Ovary (tissue), 9 donors: ENCODE measurements around the gene TMEM80. TPM values are rescaled to one million over a fixed set of nuclear protein-coding genes. Genes with fewer than 3 reads are reported as not detected.

Source experiments
- DNase-seq, 5 donors: peaks; one replicate each; pipeline ENCODE4 v3.0.0-alpha.2; 2019 to 2020
- H3K27ac ChIP-seq, 2 donors: fragments of 200-600 bp; one replicate each; pipeline versions ENCODE4 v1.5.1 to v1.8.0; 2019 to 2022
- H3K27me3 ChIP-seq: fragments of 200-600 bp; one replicate; pipeline ENCODE4 v1.8.0; 2022
- H3K36me3 ChIP-seq: fragments of 200-600 bp; sonication (generic); one replicate; pipeline ENCODE4 v1.5.1; 2019
- H3K4me1 ChIP-seq: one replicate; pipeline ENCODE4 v1.8.1; 2013; ENCODE audit warnings: mild to moderate bottlenecking, moderate library complexity; ENCODE audit not compliant: insufficient read depth
- H3K4me3 ChIP-seq: fragments of 200-600 bp; sonication (generic); one replicate; pipeline ENCODE4 v1.5.1; 2017
- H3K9me3 ChIP-seq, 2 donors: fragments of 200-600 bp in 1 of 2; sonication (generic) in 1 of 2; one replicate each; pipeline versions ENCODE4 v1.5.1 to v1.8.1; 2013 to 2019; ENCODE audit warnings: mild to moderate bottlenecking in 1 of 2, moderate library complexity in 1 of 2
- EP300 ChIP-seq: sonication (generic); formaldehyde crosslinking; IDR thresholded peaks from one replicate; pipeline ENCODE4 v1.6.1; 2017; ENCODE audit warnings: antibody characterized with exemption
- POLR2A ChIP-seq: fragments of 450-650 bp; IDR thresholded peaks from one replicate; pipeline ENCODE4 v1.6.1; 2017; ENCODE audit warnings: antibody characterized with exemption, mild to moderate bottlenecking, moderate library complexity
- WGBS, 3 donors: extraction: QIAGEN DNeasy Blood & Tissue Kit in 1 of 3; methylation state at CpG; one replicate each; pipeline versions ENCODE4 v1.1.5 to v1.1.7; 2013 to 2017; 5-methylcytosine and 5-hydroxymethylcytosine counted together
- intact Hi-C, 4 donors: fragments of 100-400 bp; cut with DNase I; formaldehyde crosslinking; loops; one replicate each; pipeline versions ENCODE4 v1.11.0 to v1.15.1; 2022 to 2023
- polyA plus RNA-seq, 2 donors: library from polyadenylated mRNA; stranded (reverse); fragments of 200-250 nt in 1 of 2; fragments of 350-450 nt in 1 of 2; fragmentation: Illumina TruSeq in 1 of 2; extraction: RNeasy Lipid Tissue Mini Kit (QIAGEN cat#74804) in 1 of 2; gene quantifications; one replicate each; pipeline ENCODE4 v1.2.3, GENCODE V29; 2013 to 2014
- total RNA-seq, 7 donors: library from RNA; depleted of rRNA in 2 of 7; stranded (reverse); fragments of >200 nt in 2 of 7; fragmentation: NEBNext Ultra II Directional in 3 of 7; extraction: Animal tissue kit (Norgen Biotek cat#: 25700) in 3 of 7; gene quantifications; one replicate each; pipeline versions ENCODE4 v1.1.0 to v1.2.4, GENCODE V29; 2016 to 2023
- TF ChIP-seq, protein P1 (sequence below), 3 donors: fragments of 450-650 bp in 2 of 3; fragments of 200-600 bp in 1 of 3; IDR thresholded peaks; one replicate each; pipeline versions ENCODE4 v1.5.1 to v1.8.0; 2016 to 2022; ENCODE audit warnings: antibody characterized with exemption in 3 of 3, mild to moderate bottlenecking in 1 of 3
- donor health status: DM: no; HTN: no; CAD: no; lungs with moderate emphysema.
- donor health status: DM: no; HTN: no; CAD: no.
- donor health status: Bipolar disorder and iron deficiency.
- donor health status: DM: yes; HTN: yes; CAD: no.
- donor health status: DM: no; HTN: no; CAD: no.
- donor health status: DM: yes; HTN: yes; CAD: no.

The TMEM80 gene
- total and polyA plus RNA-seq, 9 donors: 15.4 to 38.0 (median 30.5) TPM

- H3K4me1 ChIP-seq: no peaks in the 10 kb centered on the region
- 85 to 89% (median 86%) methylated on average over 17 of the region's 17 CpGs for WGBS, 3 donors
- no peaks in the 10 kb centered on the region for H3K36me3 ChIP-seq
- H3K27me3 ChIP-seq: no peaks in the 10 kb centered on the region
- H3K4me3 ChIP-seq: no peak overlapping the region
- no peak overlapping the region for H3K27ac ChIP-seq
- no peak for DNase-seq
- no peaks in the 10 kb centered on the region for H3K9me3 ChIP-seq
- TF ChIP-seq, protein P1, sequence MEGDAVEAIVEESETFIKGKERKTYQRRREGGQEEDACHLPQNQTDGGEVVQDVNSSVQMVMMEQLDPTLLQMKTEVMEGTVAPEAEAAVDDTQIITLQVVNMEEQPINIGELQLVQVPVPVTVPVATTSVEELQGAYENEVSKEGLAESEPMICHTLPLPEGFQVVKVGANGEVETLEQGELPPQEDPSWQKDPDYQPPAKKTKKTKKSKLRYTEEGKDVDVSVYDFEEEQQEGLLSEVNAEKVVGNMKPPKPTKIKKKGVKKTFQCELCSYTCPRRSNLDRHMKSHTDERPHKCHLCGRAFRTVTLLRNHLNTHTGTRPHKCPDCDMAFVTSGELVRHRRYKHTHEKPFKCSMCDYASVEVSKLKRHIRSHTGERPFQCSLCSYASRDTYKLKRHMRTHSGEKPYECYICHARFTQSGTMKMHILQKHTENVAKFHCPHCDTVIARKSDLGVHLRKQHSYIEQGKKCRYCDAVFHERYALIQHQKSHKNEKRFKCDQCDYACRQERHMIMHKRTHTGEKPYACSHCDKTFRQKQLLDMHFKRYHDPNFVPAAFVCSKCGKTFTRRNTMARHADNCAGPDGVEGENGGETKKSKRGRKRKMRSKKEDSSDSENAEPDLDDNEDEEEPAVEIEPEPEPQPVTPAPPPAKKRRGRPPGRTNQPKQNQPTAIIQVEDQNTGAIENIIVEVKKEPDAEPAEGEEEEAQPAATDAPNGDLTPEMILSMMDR (IDR thresholded peaks at IDR 0.05): no peak
- no peak for TF ChIP-seq POLR2A
- TF ChIP-seq EP300: no peak
- intact Hi-C loops: loop anchor here in 1 of 4 donors (10.0 kb wide), 1 partner anchor 60 kb away; the partner anchor contains the start of gene IRF7
These were observed 21.2 kb upstream of the TMEM80 start for GRCh38 chr11:674406-674805.

- TF ChIP-seq EP300: no peak
- no peak for TF ChIP-seq POLR2A
- TF ChIP-seq, protein P1 (IDR thresholded peaks at IDR 0.05): no peak
- no peaks in the 10 kb centered on the region for H3K4me1 ChIP-seq
- no peaks in the 10 kb centered on the region for H3K36me3 ChIP-seq
- DNase-seq: no peak
- 88 to 96% (median 90%) methylated on average over 3 of the region's 3 CpGs for WGBS, 3 donors
- H3K27me3 ChIP-seq: no peaks in the 10 kb centered on the region
- no peak overlapping the region for H3K4me3 ChIP-seq
- H3K27ac ChIP-seq: no peak overlapping the region
- intact Hi-C loops: loop anchor here in 1 of 4 donors (10.0 kb wide), 1 partner anchor 63 kb away; the partner anchor contains the start of gene IRF7
- no peaks in the 10 kb centered on the region for H3K9me3 ChIP-seq
These were observed 17.3 kb upstream of the TMEM80 start for GRCh38 chr11:678297-678696.

- WGBS, 3 donors: 90 to 92% (median 90%) methylated on average over 33 to 36 of the region's 36 CpGs
- H3K36me3 ChIP-seq: no peaks in the 10 kb centered on the region
- TF ChIP-seq POLR2A (no peak), EP300 (no peak)
- TF ChIP-seq, protein P1 (IDR thresholded peaks at IDR 0.05): no peak
These were observed 16.1 kb upstream of the TMEM80 start for GRCh38 chr11:679271-680207.

GRCh38 chr11:680476-680875 lies 15.1 kb upstream of the TMEM80 start:
- 78 to 84% (median 80%) methylated on average over 19 of the region's 19 CpGs for WGBS, 3 donors
- no peak for DNase-seq
- intact Hi-C loops: no loop called here

More at GRCh38 chr11:679271-680207, 16.1 kb upstream of the TMEM80 start:
- intact Hi-C loops: loop anchor here in 1 of 4 donors (10.0 kb wide), 1 partner anchor 65 kb away; the partner anchor contains the start of gene IRF7
- no peak overlapping the region for H3K4me3 ChIP-seq
- H3K4me1 ChIP-seq: no peaks in the 10 kb centered on the region
- H3K9me3 ChIP-seq: no peaks in the 10 kb centered on the region
- H3K27ac ChIP-seq: no peak overlapping the region
- DNase-seq: no peak
- no peaks in the 10 kb centered on the region for H3K27me3 ChIP-seq

More at GRCh38 chr11:680476-680875, 15.1 kb upstream of the TMEM80 start:
- Histone ChIP-seq H3K4me3 (no peak overlapping the region), H3K36me3 (no peaks in the 10 kb centered on the region), H3K9me3 (no peaks in the 10 kb centered on the region), H3K4me1 (no peaks in the 10 kb centered on the region), H3K27me3 (no peaks in the 10 kb centered on the region), H3K27ac (no peak overlapping the region)
- no peak for TF ChIP-seq EP300
- TF ChIP-seq, protein P1 (IDR thresholded peaks at IDR 0.05): no peak
- TF ChIP-seq POLR2A: no peak
